A549 (cell line): ENCODE data around the gene AAMDC. TPM values are rescaled to one million over a fixed set of nuclear protein-coding genes. Genes with fewer than 3 reads are reported as not detected.

Experiments
- ATAC-seq, 2 experiments: fragments of 200-7000 bp in 1 of 2; fragments of >200 bp in 1 of 2; cut with Nextera tagmentation in 1 of 2; cut with Tn5 transposase in 1 of 2; 3 replicates each; pipeline versions ENCODE4 v1.8.0 to v1.9.1; 2018 to 2020; ENCODE audit warnings: mild to moderate bottlenecking in 1 of 2, moderate library complexity in 1 of 2
- CTCF ChIA-PET: fragments of 300-600 bp; sonication (Branson Sonifier 250); formaldehyde crosslinking; extraction: SDS; loops from one replicate; lab custom pipeline; 2021; ENCODE audit warnings: antibody characterized with exemption, inconsistent platforms; lab: Yijun Ruan, JAX
- POLR2A ChIA-PET: fragments of 350-600 bp; formaldehyde crosslinking; extraction: SDS; loops from one replicate; lab custom pipeline; 2021; ENCODE audit warnings: antibody characterized with exemption, inconsistent platforms; lab: Yijun Ruan, JAX
- DNase-seq, 2 experiments: peaks; one replicate each; pipeline versions ENCODE4 v3.0.0 to v3.0.0-alpha.2; 2011 to 2016; ENCODE audit warnings: low read depth in 1 of 2, low spot score in 1 of 2
- FAIRE-seq: peaks from 2 replicates; lab custom pipeline; 2011; peaks lifted over from hg19 to GRCh38; lab: Jason Lieb, UNC
- H3K27ac ChIP-seq, 2 experiments: fragments of >200 bp; sonication (Bioruptor Twin); formaldehyde crosslinking; 3 replicates each; pipeline ENCODE4 v1.5.1; 2016 to 2017
- H3K4me1 ChIP-seq: fragments of >200 bp; sonication (Bioruptor Twin); formaldehyde crosslinking; 3 replicates; pipeline ENCODE4 v1.6.1; 2016
- H3K4me2 ChIP-seq: fragments of >200 bp; sonication (Bioruptor Twin); formaldehyde crosslinking; 3 replicates; pipeline ENCODE4 v1.6.1; 2016
- H3K4me3 ChIP-seq: fragments of >200 bp; sonication (Bioruptor Twin); formaldehyde crosslinking; 3 replicates; pipeline ENCODE4 v1.5.1; 2016
- H3K9me3 ChIP-seq: fragments of >200 bp; sonication (Bioruptor Twin); formaldehyde crosslinking; 3 replicates; pipeline ENCODE4 v1.6.1; 2016
- CBX2 ChIP-seq: fragments of 200-600 bp; sonication (generic); IDR thresholded peaks from 2 replicates; pipeline ENCODE4 v1.6.1; 2016; ENCODE audit warnings: low read depth, mild to moderate bottlenecking, borderline replicate concordance
- CBX8 ChIP-seq: fragments of 200-600 bp; sonication (generic); IDR thresholded peaks from 2 replicates; pipeline ENCODE4 v1.6.1; 2016
- CHD2 ChIP-seq: fragments of 150-350 bp; IDR thresholded peaks from 2 replicates; pipeline ENCODE4 v1.6.1; 2014; ENCODE audit warnings: low read length; ENCODE audit not compliant: partially characterized antibody
- CHD4 ChIP-seq: fragments of 200-600 bp; sonication (generic); IDR thresholded peaks from 2 replicates; pipeline ENCODE4 v1.6.1; 2016; ENCODE audit warnings: antibody characterized with exemption, mild to moderate bottlenecking, borderline replicate concordance
- CTCF ChIP-seq: fragments of >200 bp; sonication (Bioruptor Twin); formaldehyde crosslinking; IDR thresholded peaks from 3 replicates; pipeline ENCODE4 v1.5.1; 2016
- EHF ChIP-seq: fragments of 250-450 bp; sonication (Bioruptor Pico); IDR thresholded peaks from 2 replicates; pipeline ENCODE4 v1.5.0; 2020; ENCODE audit warnings: mild to moderate bottlenecking
- EHMT2 ChIP-seq: fragments of 200-600 bp; sonication (generic); IDR thresholded peaks from 2 replicates; pipeline ENCODE4 v1.6.1; 2016; ENCODE audit warnings: antibody characterized with exemption, low read depth, mild to moderate bottlenecking, moderate library complexity
- FOSB ChIP-seq: fragments of 250-450 bp; sonication (Bioruptor Pico); IDR thresholded peaks from 2 replicates; pipeline ENCODE4 v1.5.0; 2020; ENCODE audit warnings: mild to moderate bottlenecking, moderate library complexity
- GATA3 ChIP-seq: IDR thresholded peaks from 2 replicates; pipeline ENCODE4 v1.6.1; 2012; ENCODE audit warnings: borderline replicate concordance
- HDAC2 ChIP-seq: fragments of 200-600 bp; sonication (generic); IDR thresholded peaks from 2 replicates; pipeline ENCODE4 v1.6.1; 2016
- JUNB ChIP-seq: fragments of >200 bp; sonication (Bioruptor Twin); formaldehyde crosslinking; IDR thresholded peaks from 2 replicates; pipeline ENCODE4 v1.6.1; 2016
- MAZ ChIP-seq: fragments of 150-350 bp; IDR thresholded peaks from 2 replicates; pipeline ENCODE4 v1.6.1; 2014; ENCODE audit warnings: antibody characterized with exemption, low read depth, low read length, borderline replicate concordance
- NPAS2 ChIP-seq: fragments of 250-450 bp; sonication (Bioruptor Pico); IDR thresholded peaks from 2 replicates; pipeline ENCODE4 v1.8.0; 2022; ENCODE audit warnings: mild to moderate bottlenecking, moderate library complexity, borderline replicate concordance
- NR3C1 ChIP-seq: fragments of >200 bp; sonication (Bioruptor Twin); formaldehyde crosslinking; IDR thresholded peaks from 3 replicates; pipeline ENCODE4 v1.6.1; 2017
- PBX3 ChIP-seq: IDR thresholded peaks from 2 replicates; pipeline ENCODE4 v1.6.1; 2012
- POLR2AphosphoS2 ChIP-seq: conservative IDR thresholded peaks from 2 replicates; pipeline ENCODE4 v1.6.1; 2012; ENCODE audit warnings: low read length, improper control_type of control experiment, inconsistent platforms
- RAD21 ChIP-seq, 2 experiments: fragments of >200 bp in 1 of 2; sonication (Bioruptor Twin) in 1 of 2; formaldehyde crosslinking in 1 of 2; IDR thresholded peaks in 1 of 2; conservative IDR thresholded peaks in 1 of 2; 2 replicates in 1 of 2; 3 replicates in 1 of 2; pipeline ENCODE4 v1.6.1; 2012 to 2018; ENCODE audit warnings: inconsistent platforms in 1 of 2
- RCOR1 ChIP-seq: fragments of 150-350 bp; IDR thresholded peaks from 2 replicates; pipeline ENCODE4 v1.6.1; 2014; ENCODE audit warnings: antibody characterized with exemption, low read length, low read depth
- REST ChIP-seq: fragments of 200-600 bp; sonication (generic); IDR thresholded peaks from 2 replicates; pipeline ENCODE4 v1.6.1; 2016; ENCODE audit warnings: antibody characterized with exemption, mild to moderate bottlenecking, moderate library complexity
- SREBF2 ChIP-seq: fragments of 450-650 bp; IDR thresholded peaks from 2 replicates; pipeline ENCODE4 v1.6.1; 2014; ENCODE audit warnings: mild to moderate bottlenecking, moderate library complexity
- TFCP2L1 ChIP-seq: fragments of 250-450 bp; sonication (Bioruptor Pico); IDR thresholded peaks from 2 replicates; pipeline ENCODE4 v1.5.0; 2021; ENCODE audit warnings: mild to moderate bottlenecking
- TP53 ChIP-seq: fragments of 250-450 bp; sonication (Bioruptor Pico); IDR thresholded peaks from 2 replicates; pipeline ENCODE4 v1.5.0; 2021; ENCODE audit warnings: mild to moderate bottlenecking, moderate library complexity
- ZNF302 ChIP-seq: fragments of 250-450 bp; sonication (Bioruptor Pico); IDR thresholded peaks from 2 replicates; pipeline ENCODE4 v1.9.0; 2021; ENCODE audit warnings: inconsistent platforms, mild to moderate bottlenecking, moderate library complexity
- ZSCAN20 ChIP-seq: fragments of 250-450 bp; sonication (Bioruptor Pico); IDR thresholded peaks from 2 replicates; pipeline ENCODE4 v1.8.0; 2022; ENCODE audit warnings: mild to moderate bottlenecking, moderate library complexity
- WGBS: methylation state at CpG from one replicate; pipeline ENCODE4 v1.1.6; 2017; ENCODE audit errors: missing lambda C conversion rate; 5-methylcytosine and 5-hydroxymethylcytosine counted together
- polyA plus RNA-seq, 4 experiments: library from polyadenylated mRNA; depleted of rRNA in 3 of 4; stranded (reverse); fragments of >200 nt; fragmentation: RNase III in 1 of 4; extraction: RNeasy Plus Mini Kit Qiagen cat#74134 plus additional on column Dnase treatment in 1 of 4; gene quantifications; 2 replicates in 3 of 4; 3 replicates in 1 of 4; pipeline ENCODE4 v1.2.3, GENCODE V29; 2011 to 2017

AAMDC gene
- polyA plus RNA-seq, 2 of the 4 experiments (the other 2 are of a cell fraction) = 25.4 to 36.5 TPM

GRCh38 chr11:77865805-77866204, 44.9 kb downstream of the AAMDC start:
- ChIA-PET POLR2A (no interaction called here), CTCF (no interaction called here)
- TF ChIP-seq TFCP2L1 (no peak), CBX8 (no peak), RCOR1 (no peak), CHD4 (no peak), NR3C1 (no peak), ZSCAN20 (no peak), POLR2AphosphoS2 (no peak), REST (no peak), RAD21 (conservative IDR thresholded peaks at IDR 0.05 in 1 of 2, IDR thresholded peaks at IDR 0.05 in 1 of 2) (no peak), CBX2 (no peak), CTCF (no peak), ZNF302 (CRISPR knock-in tag) (no peak), EHMT2 (no peak)
- FAIRE-seq (no peak), DNase-seq (no peak), ATAC-seq (no peak)
- 76% methylated on average over 1 of the region's 1 CpG for WGBS
- Histone ChIP-seq H3K4me3 (no peak overlapping the region), H3K9me3 (no peaks in the 10 kb centered on the region), H3K4me1 (no peaks in the 10 kb centered on the region), H3K4me2 (no peak overlapping the region), H3K27ac (no peak overlapping the region)

- TF ChIP-seq EHF (CRISPR knock-in tag) = no peak
- TF ChIP-seq NPAS2 (CRISPR knock-in tag) = no peak
- TF ChIP-seq JUNB = no peak
- TF ChIP-seq MAZ = no peak
- TF ChIP-seq FOSB = no peak
- no peak for TF ChIP-seq SREBF2
- TF ChIP-seq, all 56 proteins: peak for 0
- ATAC-seq (no peak), DNase-seq (no peak), FAIRE-seq (no peak)
- WGBS = 39% methylated on average over 1 of the region's 1 CpG
- Histone ChIP-seq H3K9me3 (no peaks in the 10 kb centered on the region), H3K4me1 (no peaks in the 10 kb centered on the region), H3K27ac (no peak overlapping the region), H3K4me3 (no peak overlapping the region), H3K4me2 (no peak overlapping the region)
- POLR2A ChIA-PET = no interaction called here
- CTCF ChIA-PET = no interaction called here
These were observed 45.4 kb downstream of the AAMDC start for GRCh38 chr11:77866336-77866735.

GRCh38 chr11:77868744-77869143, 47.8 kb downstream of the AAMDC start:
- no peak overlapping the region for H3K27ac ChIP-seq
- no peak overlapping the region for H3K4me3 ChIP-seq
- no peaks in the 10 kb centered on the region for H3K9me3 ChIP-seq
- ChIA-PET POLR2A (no interaction called here), CTCF (no interaction called here)
- DNase-seq (no peak), FAIRE-seq (no peak), ATAC-seq (no peak)
- no peak for TF ChIP-seq PBX3
- TF ChIP-seq GATA3 = no peak
- TF ChIP-seq TP53 (CRISPR knock-in tag) = no peak
- no peak for TF ChIP-seq HDAC2
- TF ChIP-seq NR3C1 = no peak
- TF ChIP-seq CHD2 = no peak
- no peak for TF ChIP-seq TFCP2L1
- H3K4me2 ChIP-seq = no peak overlapping the region
- WGBS = 84% methylated on average over 4 of the region's 4 CpGs
- no peaks in the 10 kb centered on the region for H3K4me1 ChIP-seq
